ENCODE results near the gene ERICH2.

GRCh38 chr2:170819680-170820664 is 49.8 kb downstream of the ERICH2 start:
- TF ChIP-seq CTCF (IDR thresholded peaks at IDR 0.05) (no peak), POLR2A (IDR thresholded peaks at IDR 0.05) (no peak)

All from ovary (tissue), 3 donors.